Neural progenitor cell (in vitro differentiated cells): ENCODE measurements around the gene CADPS. TPM values are rescaled to one million over a fixed set of nuclear protein-coding genes. Genes with fewer than 3 reads are reported as not detected.

Source experiments
- DNase-seq: peaks from one replicate; pipeline ENCODE4 v3.0.0-alpha.2; 2016; ENCODE audit warnings: low spot score
- H2AFZ ChIP-seq: fragments of 200-600 bp; sonication (generic); replicated peaks from 2 replicates; pipeline ENCODE4 v1.6.1; 2016; ENCODE audit warnings: antibody characterized with exemption
- H3F3A ChIP-seq: fragments of 200-600 bp; sonication (generic); 2 replicates; pipeline ENCODE4 v1.6.1; 2016; ENCODE audit warnings: antibody characterized with exemption, low read depth
- H3K27ac ChIP-seq: fragments of 200-600 bp; sonication (generic); 2 replicates; pipeline ENCODE4 v1.5.1; 2016; ENCODE audit warnings: mild to moderate bottlenecking
- H3K27me3 ChIP-seq: fragments of 200-600 bp; sonication (generic); 2 replicates; pipeline ENCODE4 v1.6.1; 2016; ENCODE audit warnings: mild to moderate bottlenecking, moderate library complexity
- H3K36me3 ChIP-seq: fragments of 200-600 bp; sonication (generic); 2 replicates; pipeline ENCODE4 v1.5.1; 2016
- H3K4me1 ChIP-seq: fragments of 200-600 bp; sonication (generic); 2 replicates; pipeline ENCODE4 v1.6.1; 2016; ENCODE audit warnings: mixed run types
- H3K4me2 ChIP-seq: fragments of 200-600 bp; sonication (generic); 2 replicates; pipeline ENCODE4 v1.6.1; 2016
- H3K4me3 ChIP-seq: fragments of 200-600 bp; sonication (generic); 2 replicates; pipeline ENCODE4 v1.5.1; 2016
- H3K79me2 ChIP-seq: fragments of 200-600 bp; sonication (generic); 2 replicates; pipeline ENCODE4 v1.6.1; 2016; ENCODE audit warnings: low read depth
- H3K9ac ChIP-seq: fragments of 200-600 bp; sonication (generic); 2 replicates; pipeline ENCODE4 v1.6.1; 2016
- H3K9me3 ChIP-seq: fragments of 200-600 bp; sonication (generic); 2 replicates; pipeline ENCODE4 v1.5.1; 2016; ENCODE audit warnings: low read depth
- H4K20me1 ChIP-seq: fragments of 200-600 bp; sonication (generic); 2 replicates; pipeline ENCODE4 v1.6.1; 2016; ENCODE audit warnings: low read depth
- H3K27ac Mint-ChIP-seq: 3 replicates; pipeline ENCODE4 v1.8.0; 2021; ENCODE audit warnings: mixed read lengths
- H3K27me3 Mint-ChIP-seq: 2 replicates; pipeline ENCODE4 v1.8.0; 2022; ENCODE audit warnings: low read depth, mild to moderate bottlenecking, inconsistent platforms, moderate library complexity, mixed read lengths; ENCODE audit not compliant: insufficient read depth
- H3K36me3 Mint-ChIP-seq: 3 replicates; pipeline ENCODE4 v1.8.0; 2021; ENCODE audit warnings: mixed read lengths
- H3K4me1 Mint-ChIP-seq: 3 replicates; pipeline ENCODE4 v1.8.0; 2021; ENCODE audit warnings: mixed read lengths
- H3K4me3 Mint-ChIP-seq: 3 replicates; pipeline ENCODE4 v1.8.0; 2021; ENCODE audit warnings: mild to moderate bottlenecking, moderate library complexity, mixed read lengths
- H3K9me3 Mint-ChIP-seq: 3 replicates; pipeline ENCODE4 v1.8.0; 2020; ENCODE audit warnings: mixed read lengths
- CTCF ChIP-seq: fragments of 200-600 bp; sonication (generic); IDR thresholded peaks from 2 replicates; pipeline ENCODE4 v1.5.1; 2017; ENCODE audit warnings: antibody characterized with exemption, mild to moderate bottlenecking
- EZH2 ChIP-seq: fragments of 200-600 bp; sonication (generic); IDR thresholded peaks from 2 replicates; pipeline ENCODE4 v1.6.1; 2017; ENCODE audit warnings: antibody characterized with exemption, mild to moderate bottlenecking, moderate library complexity
- EZH2phosphoT487 ChIP-seq: fragments of 200-600 bp; sonication (generic); IDR thresholded peaks from 2 replicates; pipeline ENCODE4 v1.6.1; 2017; ENCODE audit warnings: antibody characterized with exemption
- total RNA-seq: library from RNA; depleted of rRNA; stranded (reverse); fragments of >200 nt; gene quantifications from 2 replicates; pipeline ENCODE4 v1.2.3, GENCODE V29; 2015; ENCODE audit warnings: low replicate concordance

CADPS gene
- total RNA-seq, 1 donor from 2014 or later: 17.3 TPM

GRCh38 chr3:62539762-62540161, 335.5 kb downstream of the CADPS start:
- DNase-seq: no peak
- no peak overlapping the region for H3K4me3 Mint-ChIP-seq
- H3K27me3 Mint-ChIP-seq: peaks cover 2% of the 10 kb centered on the region
- no peaks in the 10 kb centered on the region for H3K9me3 ChIP-seq
- H3K27ac Mint-ChIP-seq: no peak overlapping the region
- H3K9me3 Mint-ChIP-seq: no peaks in the 10 kb centered on the region
- peaks cover 12% of the 10 kb centered on the region for H3K4me1 ChIP-seq
- no peaks in the 10 kb centered on the region for H3K36me3 Mint-ChIP-seq
- H3K9ac ChIP-seq: no peak overlapping the region
- H2AFZ ChIP-seq: no peak overlapping the region
- H3K27me3 ChIP-seq: no peaks in the 10 kb centered on the region
- no peak overlapping the region for H3K4me2 ChIP-seq
- no peak overlapping the region for H3K4me3 ChIP-seq
- no peak overlapping the region for H3K27ac ChIP-seq
- peaks cover 7% of the 10 kb centered on the region for H3K4me1 Mint-ChIP-seq
- H3K79me2 ChIP-seq: no peaks in the 10 kb centered on the region
- H4K20me1 ChIP-seq: peaks cover 8% of the 10 kb centered on the region
- H3K36me3 ChIP-seq: no peaks in the 10 kb centered on the region
- no peaks in the 10 kb centered on the region for H3F3A ChIP-seq
- TF ChIP-seq EZH2phosphoT487 (no peak), EZH2 (no peak), CTCF (no peak)

- H3K4me1 ChIP-seq: peaks cover 12% of the 10 kb centered on the region
- peak overlapping the region; percentile 2 for H3K4me2 ChIP-seq
These were observed 336.4 kb downstream of the CADPS start for GRCh38 chr3:62538691-62539356.

GRCh38 chr3:62534326-62534725, 340.9 kb downstream of the CADPS start:
- Histone ChIP-seq H3K36me3 (no peaks in the 10 kb centered on the region), H3K4me2 (no peak overlapping the region), H3K27me3 (no peaks in the 10 kb centered on the region), H3K4me3 (no peak overlapping the region), H3K27ac (no peak overlapping the region), H3K4me1 (peaks cover 12% of the 10 kb centered on the region), H2AFZ (no peak overlapping the region), H3K9ac (no peak overlapping the region), H4K20me1 (peaks cover 16% of the 10 kb centered on the region), H3K9me3 (no peaks in the 10 kb centered on the region), H3F3A (no peaks in the 10 kb centered on the region), H3K79me2 (no peaks in the 10 kb centered on the region)
- peaks cover 5% of the 10 kb centered on the region for H3K27me3 Mint-ChIP-seq
- no peak for DNase-seq
- TF ChIP-seq EZH2: no peak
- TF ChIP-seq CTCF: no peak
- no peak for TF ChIP-seq EZH2phosphoT487
- H3K36me3 Mint-ChIP-seq: no peaks in the 10 kb centered on the region
- no peaks in the 10 kb centered on the region for H3K9me3 Mint-ChIP-seq
- H3K4me1 Mint-ChIP-seq: peaks cover 7% of the 10 kb centered on the region
- H3K27ac Mint-ChIP-seq: no peak overlapping the region
- H3K4me3 Mint-ChIP-seq: no peak overlapping the region

More at GRCh38 chr3:62538691-62539356, 336.4 kb downstream of the CADPS start:
- peaks cover 3% of the 10 kb centered on the region for H4K20me1 ChIP-seq
- H3K4me3 Mint-ChIP-seq: no peak overlapping the region
- H3K4me3 ChIP-seq: no peak overlapping the region
- H3K27me3 ChIP-seq: no peaks in the 10 kb centered on the region
- DNase-seq: peak; percentile 15
- H3K36me3 ChIP-seq: no peaks in the 10 kb centered on the region
- no peaks in the 10 kb centered on the region for H3K36me3 Mint-ChIP-seq
- H3K27me3 Mint-ChIP-seq: peaks cover 2% of the 10 kb centered on the region
- no peaks in the 10 kb centered on the region for H3F3A ChIP-seq
- H3K79me2 ChIP-seq: no peaks in the 10 kb centered on the region
- H3K4me1 Mint-ChIP-seq: peaks cover 7% of the 10 kb centered on the region
- no peak overlapping the region for H3K9ac ChIP-seq
- H2AFZ ChIP-seq: no peak overlapping the region
- TF ChIP-seq EZH2phosphoT487: no peak
- no peak for TF ChIP-seq CTCF
- TF ChIP-seq EZH2: no peak
- H3K27ac Mint-ChIP-seq: no peak overlapping the region
- no peaks in the 10 kb centered on the region for H3K9me3 ChIP-seq
- H3K9me3 Mint-ChIP-seq: no peaks in the 10 kb centered on the region
- no peak overlapping the region for H3K27ac ChIP-seq
